SH-SY5Y (cell line): ENCODE results near the gene C9orf153.

ENCODE experiments used
- GATA2 ChIP-seq: IDR thresholded peaks from 2 replicates; pipeline ENCODE4 v1.6.1; 2011; ENCODE audit warnings: mild to moderate bottlenecking, low read depth, low read length
- GATA3 ChIP-seq: IDR thresholded peaks from 2 replicates; pipeline ENCODE4 v1.6.1; 2011; ENCODE audit warnings: low read depth, mild to moderate bottlenecking, low read length, moderate library complexity

- TF ChIP-seq GATA2 = no peak
- no peak for TF ChIP-seq GATA3
Observed at GRCh38 chr9:86280580-86280979, 21.1 kb upstream of the C9orf153 start.
